ENCODE results near the gene C22orf23. TPM values are rescaled to one million over a fixed set of nuclear protein-coding genes. Genes with fewer than 3 reads are reported as not detected.
"Not testable (repeated sequence)": the region's sequence is repeated elsewhere in the genome, so short reads cannot be mapped to it uniquely, and the experiment has no call there.

The C22orf23 gene
- polyA plus RNA-seq, 1 of the 3 experiments (the other 2 are of a cell fraction), result 0.33 TPM

DNA sequence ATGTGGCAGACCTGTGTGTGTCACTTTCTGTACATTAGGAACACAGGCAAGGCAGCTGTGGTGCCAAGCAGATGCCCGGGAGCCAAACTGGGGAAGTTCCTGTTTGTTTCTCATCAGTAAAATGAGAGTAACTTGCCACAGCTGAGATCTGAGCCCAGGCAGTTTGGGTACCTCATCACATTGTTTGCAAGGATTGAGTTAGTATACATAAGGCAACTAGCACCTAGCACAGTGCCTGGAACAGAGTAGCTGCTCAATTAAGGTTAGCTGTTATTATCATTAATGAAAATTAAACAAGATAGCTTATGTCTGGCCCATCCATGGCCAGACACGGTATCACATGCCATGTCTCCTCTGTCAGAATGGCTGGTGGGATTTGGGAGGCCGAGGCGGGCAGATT, 23.1 kb upstream of the C22orf23 start:
- POLR2A ChIA-PET, result no interaction called here
- no peak overlapping the region for H3K4me2 ChIP-seq
- H3K36me3 ChIP-seq (replicated peaks in 1 of 2; ENCODE audit: control insufficient read depth in 1 of 2, insufficient read depth in 2 of 2, low read length in 1 of 2), result no peaks in the 10 kb centered on the region
- 100% methylated on average over 3 of the region's 4 CpGs for WGBS (ENCODE audit: low lambda C conversion rate)
- CTCF ChIA-PET, result interaction anchor here (1.6 to 2.3 kb wide), 2 partner anchors 11 to 159 kb away, joined by 4 to 7 read pairs; no protein-coding TSS in a partner anchor
- no peak for TF ChIP-seq TEAD4 (IDR thresholded peaks at IDR 0.05; ENCODE audit: borderline replicate concordance, insufficient read depth)
- TF ChIP-seq, protein P1, sequence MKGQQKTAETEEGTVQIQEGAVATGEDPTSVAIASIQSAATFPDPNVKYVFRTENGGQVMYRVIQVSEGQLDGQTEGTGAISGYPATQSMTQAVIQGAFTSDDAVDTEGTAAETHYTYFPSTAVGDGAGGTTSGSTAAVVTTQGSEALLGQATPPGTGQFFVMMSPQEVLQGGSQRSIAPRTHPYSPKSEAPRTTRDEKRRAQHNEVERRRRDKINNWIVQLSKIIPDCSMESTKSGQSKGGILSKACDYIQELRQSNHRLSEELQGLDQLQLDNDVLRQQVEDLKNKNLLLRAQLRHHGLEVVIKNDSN (IDR thresholded peaks at IDR 0.05; ENCODE audit: borderline replicate concordance, low read depth), result no peak
- TF ChIP-seq, protein P2, sequence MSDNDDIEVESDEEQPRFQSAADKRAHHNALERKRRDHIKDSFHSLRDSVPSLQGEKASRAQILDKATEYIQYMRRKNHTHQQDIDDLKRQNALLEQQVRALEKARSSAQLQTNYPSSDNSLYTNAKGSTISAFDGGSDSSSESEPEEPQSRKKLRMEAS (IDR thresholded peaks at IDR 0.05; ENCODE audit: low read depth), result no peak
- TF ChIP-seq RXRA (IDR thresholded peaks at IDR 0.05; ENCODE audit: borderline replicate concordance, low read depth), result no peak
- TF ChIP-seq, protein P3, sequence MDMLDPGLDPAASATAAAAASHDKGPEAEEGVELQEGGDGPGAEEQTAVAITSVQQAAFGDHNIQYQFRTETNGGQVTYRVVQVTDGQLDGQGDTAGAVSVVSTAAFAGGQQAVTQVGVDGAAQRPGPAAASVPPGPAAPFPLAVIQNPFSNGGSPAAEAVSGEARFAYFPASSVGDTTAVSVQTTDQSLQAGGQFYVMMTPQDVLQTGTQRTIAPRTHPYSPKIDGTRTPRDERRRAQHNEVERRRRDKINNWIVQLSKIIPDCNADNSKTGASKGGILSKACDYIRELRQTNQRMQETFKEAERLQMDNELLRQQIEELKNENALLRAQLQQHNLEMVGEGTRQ (IDR thresholded peaks at IDR 0.05; ENCODE audit: borderline replicate concordance, low read depth, low read length), result no peak
- no peak for TF ChIP-seq POLR2AphosphoS5 (IDR thresholded peaks at IDR 0.05; ENCODE audit: low read depth, low read length)
- no peak for TF ChIP-seq NFIC (IDR thresholded peaks at IDR 0.05; ENCODE audit: borderline replicate concordance)
- no peak for TF ChIP-seq NRF1 (IDR thresholded peaks at IDR 0.05; ENCODE audit: low read depth, low read length)
- no peak for TF ChIP-seq SIN3A (IDR thresholded peaks at IDR 0.05; ENCODE audit: borderline replicate concordance, low read depth, low read length)
- TF ChIP-seq, protein P4, sequence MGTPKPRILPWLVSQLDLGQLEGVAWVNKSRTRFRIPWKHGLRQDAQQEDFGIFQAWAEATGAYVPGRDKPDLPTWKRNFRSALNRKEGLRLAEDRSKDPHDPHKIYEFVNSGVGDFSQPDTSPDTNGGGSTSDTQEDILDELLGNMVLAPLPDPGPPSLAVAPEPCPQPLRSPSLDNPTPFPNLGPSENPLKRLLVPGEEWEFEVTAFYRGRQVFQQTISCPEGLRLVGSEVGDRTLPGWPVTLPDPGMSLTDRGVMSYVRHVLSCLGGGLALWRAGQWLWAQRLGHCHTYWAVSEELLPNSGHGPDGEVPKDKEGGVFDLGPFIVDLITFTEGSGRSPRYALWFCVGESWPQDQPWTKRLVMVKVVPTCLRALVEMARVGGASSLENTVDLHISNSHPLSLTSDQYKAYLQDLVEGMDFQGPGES (IDR thresholded peaks at IDR 0.05; ENCODE audit: low read depth, low read length), result no peak
- no peak for TF ChIP-seq JUND (IDR thresholded peaks at IDR 0.05)
- TF ChIP-seq CHD2 (IDR thresholded peaks at IDR 0.05; ENCODE audit: low read length, partially characterized antibody), result no peak
- no peak for TF ChIP-seq SMC3 (IDR thresholded peaks at IDR 0.05; ENCODE audit: low read depth, low read length)
- TF ChIP-seq, protein P5, sequence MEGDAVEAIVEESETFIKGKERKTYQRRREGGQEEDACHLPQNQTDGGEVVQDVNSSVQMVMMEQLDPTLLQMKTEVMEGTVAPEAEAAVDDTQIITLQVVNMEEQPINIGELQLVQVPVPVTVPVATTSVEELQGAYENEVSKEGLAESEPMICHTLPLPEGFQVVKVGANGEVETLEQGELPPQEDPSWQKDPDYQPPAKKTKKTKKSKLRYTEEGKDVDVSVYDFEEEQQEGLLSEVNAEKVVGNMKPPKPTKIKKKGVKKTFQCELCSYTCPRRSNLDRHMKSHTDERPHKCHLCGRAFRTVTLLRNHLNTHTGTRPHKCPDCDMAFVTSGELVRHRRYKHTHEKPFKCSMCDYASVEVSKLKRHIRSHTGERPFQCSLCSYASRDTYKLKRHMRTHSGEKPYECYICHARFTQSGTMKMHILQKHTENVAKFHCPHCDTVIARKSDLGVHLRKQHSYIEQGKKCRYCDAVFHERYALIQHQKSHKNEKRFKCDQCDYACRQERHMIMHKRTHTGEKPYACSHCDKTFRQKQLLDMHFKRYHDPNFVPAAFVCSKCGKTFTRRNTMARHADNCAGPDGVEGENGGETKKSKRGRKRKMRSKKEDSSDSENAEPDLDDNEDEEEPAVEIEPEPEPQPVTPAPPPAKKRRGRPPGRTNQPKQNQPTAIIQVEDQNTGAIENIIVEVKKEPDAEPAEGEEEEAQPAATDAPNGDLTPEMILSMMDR (IDR thresholded peaks at IDR 0.05), result no peak
- no peak overlapping the region for H3K4me3 ChIP-seq (ENCODE audit: low read depth in 2 of 2, low read length in 1 of 2)
- no peaks in the 10 kb centered on the region for H3K27me3 ChIP-seq (ENCODE audit: insufficient read depth)
- no peaks in the 10 kb centered on the region for H3F3A ChIP-seq (replicated peaks; ENCODE audit: insufficient read depth)
- no peaks in the 10 kb centered on the region for H3K4me1 ChIP-seq (ENCODE audit: control insufficient read depth in 1 of 2, insufficient read depth in 2 of 2, low read depth in 1 of 2, low read length in 1 of 2)
- no peaks in the 10 kb centered on the region for H3K9me2 ChIP-seq
- no peaks in the 10 kb centered on the region for H3K9me3 ChIP-seq
- H2AFZ ChIP-seq (ENCODE audit: low read depth), result no peak overlapping the region
- H4K20me1 ChIP-seq (ENCODE audit: insufficient read depth), result no peaks in the 10 kb centered on the region
- no peak overlapping the region for H3K27ac ChIP-seq (ENCODE audit: low read depth in 2 of 2, low read length in 1 of 2)
- DNase-seq, result no peak
- no peak overlapping the region for H3K9ac ChIP-seq
- H3K79me2 ChIP-seq (ENCODE audit: insufficient read depth), result no peaks in the 10 kb centered on the region

DNA sequence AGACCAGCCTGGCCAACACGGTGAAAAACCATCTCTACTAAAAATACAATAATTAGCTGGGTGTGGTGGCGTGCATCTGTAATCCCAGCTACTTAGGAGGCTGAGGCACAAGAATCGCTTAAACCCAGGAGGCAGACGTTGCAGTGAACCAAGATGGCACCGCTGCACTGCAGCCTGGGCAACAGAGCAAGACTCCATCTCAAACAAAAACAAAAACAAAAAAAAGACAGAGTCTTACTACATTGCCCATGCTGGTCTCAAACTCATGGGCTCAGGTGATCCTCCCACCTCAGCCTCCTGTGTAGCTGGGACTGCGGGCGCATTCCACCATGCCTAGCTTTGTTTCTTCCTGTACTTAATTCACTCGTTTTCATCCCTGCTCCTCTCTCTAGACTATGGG, 22.6 kb upstream of the C22orf23 start:
- H3K27me3 ChIP-seq (ENCODE audit: insufficient read depth); H3K9me3 ChIP-seq; H3K27ac ChIP-seq (ENCODE audit: low read depth in 2 of 2, low read length in 1 of 2); H3K36me3 ChIP-seq (replicated peaks in 1 of 2; ENCODE audit: control insufficient read depth in 1 of 2, insufficient read depth in 2 of 2, low read length in 1 of 2); H3K4me1 ChIP-seq (ENCODE audit: control insufficient read depth in 1 of 2, insufficient read depth in 2 of 2, low read depth in 1 of 2, low read length in 1 of 2); POLR2A ChIA-PET; H3F3A ChIP-seq (replicated peaks; ENCODE audit: insufficient read depth); H3K4me2 ChIP-seq; DNase-seq; H3K4me3 ChIP-seq (ENCODE audit: low read depth in 2 of 2, low read length in 1 of 2); H3K79me2 ChIP-seq (ENCODE audit: insufficient read depth); H3K9me2 ChIP-seq; H3K9ac ChIP-seq; H4K20me1 ChIP-seq (ENCODE audit: insufficient read depth); H2AFZ ChIP-seq (ENCODE audit: low read depth): not testable (repeated sequence)
- WGBS (ENCODE audit: low lambda C conversion rate), result 92% methylated on average over 7 of the region's 8 CpGs
- CTCF ChIA-PET, result interaction anchor here (1.6 to 2.3 kb wide), 2 partner anchors 10 to 158 kb away, joined by 4 to 7 read pairs; no protein-coding TSS in a partner anchor
